ENCODE data around the gene HIVEP3. TPM values are rescaled to one million over a fixed set of nuclear protein-coding genes. Genes with fewer than 3 reads are reported as not detected.

The HIVEP3 gene
- polyA plus RNA-seq, 4 donors, result 0.67 to 3.8 (median 1.8) TPM

DNA sequence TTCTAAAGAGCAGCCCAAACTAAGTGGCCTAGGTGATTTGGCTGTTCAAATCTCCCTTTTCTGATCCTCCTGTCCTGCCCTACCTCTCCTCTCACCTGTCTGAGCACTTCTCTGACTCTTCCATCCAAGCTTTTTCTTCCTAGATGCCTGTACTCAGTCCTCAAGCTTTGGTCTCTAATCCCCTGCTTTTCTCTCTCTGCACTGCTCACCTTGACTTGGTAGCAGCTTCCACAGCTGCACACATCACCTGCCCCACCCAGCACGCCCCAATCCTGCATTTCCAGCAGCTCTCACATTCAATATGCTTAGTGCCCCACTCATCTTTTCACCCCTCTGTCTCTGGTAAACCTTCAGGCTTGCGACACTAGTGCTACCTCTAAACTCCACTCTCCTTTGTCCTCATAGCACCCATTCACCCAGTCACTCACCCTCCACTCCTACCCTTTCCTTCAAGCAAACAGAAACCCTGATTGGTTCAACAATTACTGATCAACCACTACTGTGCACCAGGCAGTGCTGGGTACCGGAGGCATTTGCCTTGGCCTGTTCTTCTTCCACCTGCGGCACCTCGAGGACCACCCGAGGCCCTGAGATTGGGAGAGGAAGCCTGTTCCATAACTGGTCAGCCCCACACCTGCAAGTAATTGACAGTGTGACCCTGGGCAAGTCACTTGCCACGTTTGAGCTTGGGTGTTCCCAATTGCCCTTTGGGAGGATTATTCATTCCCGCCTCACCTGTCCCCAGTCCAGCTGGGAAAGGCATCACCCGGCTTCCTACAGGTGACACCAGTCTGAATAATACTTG lies 298.2 kb downstream of the HIVEP3 start:
- Histone ChIP-seq H3K4me1 (ENCODE audit: control insufficient read depth in 3 of 3, insufficient read depth in 2 of 3, low read depth in 1 of 3, low read length in 2 of 3) (peaks cover 0 to 2% (median 0%) of the 10 kb centered on the region in 3 donors), H3K27ac (ENCODE audit: low read depth in 1 of 3, low read length in 2 of 3) (no peak overlapping the region), H3K9me3 (ENCODE audit: control insufficient read depth in 2 of 2, insufficient read depth in 1 of 2, low read depth in 1 of 2, low read length in 1 of 2) (no peaks in the 10 kb centered on the region), H3K27me3 (ENCODE audit: control insufficient read depth in 3 of 3, insufficient read depth in 3 of 3, low read length in 3 of 3) (peaks cover 0 to 5% (median 0%) of the 10 kb centered on the region in 3 donors), H3K36me3 (ENCODE audit: control insufficient read depth in 3 of 3, insufficient read depth in 2 of 3, low read depth in 1 of 3, low read length in 3 of 3) (no peaks in the 10 kb centered on the region), H3K4me3 (ENCODE audit: low read depth in 1 of 3, low read length in 3 of 3) (no peak overlapping the region)
- WGBS, 3 donors, result 73 to 78% (median 75%) methylated on average over 9 of the region's 9 CpGs
- no peak for FAIRE-seq
- DNase-seq, result no peak

DNA sequence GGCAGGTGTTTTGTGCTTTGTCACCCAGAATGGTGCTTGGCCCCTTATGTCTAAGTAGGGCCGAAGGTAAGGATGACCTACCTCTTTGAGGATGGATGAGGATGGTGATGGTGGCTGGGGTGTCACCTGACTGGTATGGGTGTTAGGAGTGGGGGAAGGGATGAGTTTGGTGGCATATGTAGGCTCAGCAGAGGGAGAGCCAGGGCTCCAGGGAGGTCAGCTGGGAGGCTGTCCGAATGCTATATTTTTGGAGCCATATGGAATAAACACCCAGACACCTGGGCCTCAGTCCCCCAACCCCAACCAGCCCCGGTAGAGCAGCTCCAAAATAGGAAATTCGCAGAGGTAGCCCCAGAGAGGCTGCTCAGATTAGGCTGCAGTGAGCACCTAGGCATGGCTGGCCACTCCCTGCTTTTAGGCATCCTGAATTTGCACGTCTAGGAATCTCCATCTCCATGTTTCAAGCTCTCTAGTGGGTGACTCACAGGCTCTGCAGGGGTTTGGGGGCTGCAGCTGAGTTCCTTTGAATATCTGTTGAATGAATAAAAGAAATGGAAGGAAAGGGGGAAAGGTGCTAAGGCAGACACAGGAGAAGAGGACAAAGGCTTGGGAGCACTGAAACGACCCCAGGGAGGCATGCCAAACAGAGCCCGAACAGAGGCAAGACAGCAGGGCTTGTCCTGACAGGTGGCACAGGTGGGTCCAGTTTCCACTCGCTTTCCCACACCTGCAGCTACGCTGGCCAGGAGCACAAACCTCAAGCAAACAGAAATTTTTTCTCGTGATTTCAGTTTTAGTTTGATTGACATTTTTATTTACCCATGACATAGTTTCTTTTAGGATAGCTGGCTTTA lies 299.0 kb downstream of the HIVEP3 start:
- Histone ChIP-seq H3K4me3 (ENCODE audit: low read depth in 1 of 3, low read length in 3 of 3) (no peak overlapping the region), H3K4me1 (ENCODE audit: control insufficient read depth in 3 of 3, insufficient read depth in 2 of 3, low read depth in 1 of 3, low read length in 2 of 3) (peaks cover 0 to 2% (median 0%) of the 10 kb centered on the region in 3 donors), H3K27ac (ENCODE audit: low read depth in 1 of 3, low read length in 2 of 3) (no peak overlapping the region), H3K27me3 (ENCODE audit: control insufficient read depth in 3 of 3, insufficient read depth in 3 of 3, low read length in 3 of 3) (peaks cover 0 to 5% (median 0%) of the 10 kb centered on the region in 3 donors), H3K9me3 (ENCODE audit: control insufficient read depth in 2 of 2, insufficient read depth in 1 of 2, low read depth in 1 of 2, low read length in 1 of 2) (no peaks in the 10 kb centered on the region), H3K36me3 (ENCODE audit: control insufficient read depth in 3 of 3, insufficient read depth in 2 of 3, low read depth in 1 of 3, low read length in 3 of 3) (no peaks in the 10 kb centered on the region)
- WGBS, 3 donors, result 49 to 77% (median 53%) methylated on average over 10 of the region's 10 CpGs
- FAIRE-seq (no peak), DNase-seq (no peak)

- Histone ChIP-seq H3K4me3 (ENCODE audit: low read depth in 1 of 3, low read length in 3 of 3) (no peak overlapping the region), H3K4me1 (ENCODE audit: control insufficient read depth in 3 of 3, insufficient read depth in 2 of 3, low read depth in 1 of 3, low read length in 2 of 3) (peaks cover 0 to 2% (median 0%) of the 10 kb centered on the region in 3 donors), H3K9me3 (ENCODE audit: control insufficient read depth in 2 of 2, insufficient read depth in 1 of 2, low read depth in 1 of 2, low read length in 1 of 2) (no peaks in the 10 kb centered on the region), H3K36me3 (ENCODE audit: control insufficient read depth in 3 of 3, insufficient read depth in 2 of 3, low read depth in 1 of 3, low read length in 3 of 3) (no peaks in the 10 kb centered on the region), H3K27ac (ENCODE audit: low read depth in 1 of 3, low read length in 2 of 3) (no peak overlapping the region), H3K27me3 (ENCODE audit: control insufficient read depth in 3 of 3, insufficient read depth in 3 of 3, low read length in 3 of 3) (peaks cover 0 to 5% (median 0%) of the 10 kb centered on the region in 3 donors)
- 82 to 93% (median 83%) methylated on average over 6 of the region's 6 CpGs for WGBS, 3 donors
- no peak for DNase-seq
- no peak for FAIRE-seq
These were observed 299.9 kb downstream of the HIVEP3 start for GRCh38 chr1:41618871-41619270.

GRCh38 chr1:41618066-41618825 lies 300.5 kb downstream of the HIVEP3 start:
- Histone ChIP-seq H3K4me3 (ENCODE audit: low read depth in 1 of 3, low read length in 3 of 3) (no peak overlapping the region), H3K9me3 (ENCODE audit: control insufficient read depth in 2 of 2, insufficient read depth in 1 of 2, low read depth in 1 of 2, low read length in 1 of 2) (no peaks in the 10 kb centered on the region), H3K27ac (ENCODE audit: low read depth in 1 of 3, low read length in 2 of 3) (no peak overlapping the region), H3K4me1 (ENCODE audit: control insufficient read depth in 3 of 3, insufficient read depth in 2 of 3, low read depth in 1 of 3, low read length in 2 of 3) (peaks cover 0 to 2% (median 0%) of the 10 kb centered on the region in 3 donors), H3K27me3 (ENCODE audit: control insufficient read depth in 3 of 3, insufficient read depth in 3 of 3, low read length in 3 of 3) (peaks cover 0 to 5% (median 0%) of the 10 kb centered on the region in 3 donors), H3K36me3 (ENCODE audit: control insufficient read depth in 3 of 3, insufficient read depth in 2 of 3, low read depth in 1 of 3, low read length in 3 of 3) (no peaks in the 10 kb centered on the region)
- WGBS, 3 donors, result 69 to 81% (median 73%) methylated on average over 14 of the region's 14 CpGs
- no peak for FAIRE-seq
- no peak for DNase-seq

- WGBS, 3 donors, result 72 to 79% (median 73%) methylated on average over 5 of the region's 5 CpGs
- Histone ChIP-seq H3K36me3 (ENCODE audit: control insufficient read depth in 3 of 3, insufficient read depth in 2 of 3, low read depth in 1 of 3, low read length in 3 of 3) (no peaks in the 10 kb centered on the region), H3K4me1 (ENCODE audit: control insufficient read depth in 3 of 3, insufficient read depth in 2 of 3, low read depth in 1 of 3, low read length in 2 of 3) (no peaks in the 10 kb centered on the region), H3K27ac (ENCODE audit: low read depth in 1 of 3, low read length in 2 of 3) (no peak overlapping the region), H3K9me3 (ENCODE audit: control insufficient read depth in 2 of 2, insufficient read depth in 1 of 2, low read depth in 1 of 2, low read length in 1 of 2) (no peaks in the 10 kb centered on the region), H3K27me3 (ENCODE audit: control insufficient read depth in 3 of 3, insufficient read depth in 3 of 3, low read length in 3 of 3) (no peaks in the 10 kb centered on the region), H3K4me3 (ENCODE audit: low read depth in 1 of 3, low read length in 3 of 3) (no peak overlapping the region)
- FAIRE-seq (no peak), DNase-seq (no peak)
These were observed 301.4 kb downstream of the HIVEP3 start for GRCh38 chr1:41617336-41617735.

- DNase-seq, result no peak
- H3K27ac ChIP-seq (ENCODE audit: low read depth in 1 of 3, low read length in 2 of 3), result no peak overlapping the region
- FAIRE-seq, result no peak
- no peaks in the 10 kb centered on the region for H3K27me3 ChIP-seq (ENCODE audit: control insufficient read depth in 3 of 3, insufficient read depth in 3 of 3, low read length in 3 of 3)
- H3K4me1 ChIP-seq (ENCODE audit: control insufficient read depth in 3 of 3, insufficient read depth in 2 of 3, low read depth in 1 of 3, low read length in 2 of 3), result no peaks in the 10 kb centered on the region
- 83 to 98% (median 91%) methylated on average over 2 of the region's 2 CpGs for WGBS, 3 donors
- no peaks in the 10 kb centered on the region for H3K9me3 ChIP-seq (ENCODE audit: control insufficient read depth in 2 of 2, insufficient read depth in 1 of 2, low read depth in 1 of 2, low read length in 1 of 2)
- no peak overlapping the region for H3K4me3 ChIP-seq (ENCODE audit: low read depth in 1 of 3, low read length in 3 of 3)
- H3K36me3 ChIP-seq (ENCODE audit: control insufficient read depth in 3 of 3, insufficient read depth in 2 of 3, low read depth in 1 of 3, low read length in 3 of 3), result no peaks in the 10 kb centered on the region
These were observed 302.2 kb downstream of the HIVEP3 start for GRCh38 chr1:41616563-41616962.

- no peaks in the 10 kb centered on the region for H3K27me3 ChIP-seq (ENCODE audit: control insufficient read depth in 3 of 3, insufficient read depth in 3 of 3, low read length in 3 of 3)
- FAIRE-seq, result no peak
- 76 to 92% (median 87%) methylated on average over 2 of the region's 2 CpGs for WGBS, 3 donors
These were observed 302.7 kb downstream of the HIVEP3 start for GRCh38 chr1:41615981-41616380.

DNA sequence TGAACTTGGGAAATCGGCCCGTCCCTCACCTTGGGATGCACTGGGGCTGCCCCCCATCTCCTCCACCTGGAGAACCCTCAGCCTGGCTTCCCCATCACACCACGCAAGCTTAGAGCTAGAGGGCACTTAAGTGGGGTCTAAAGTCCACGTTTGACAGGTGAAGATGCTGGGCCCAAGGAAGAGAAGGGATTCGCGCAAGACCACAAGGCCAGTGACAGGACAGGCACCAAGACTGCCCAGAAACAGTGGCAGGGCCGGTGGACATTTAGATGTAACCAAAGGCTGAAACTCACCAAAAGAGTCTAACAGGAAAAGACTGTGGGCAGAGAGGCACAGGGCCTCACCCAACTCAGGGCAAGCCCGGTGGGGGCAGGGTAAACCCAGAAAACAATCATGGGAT lies 303.4 kb downstream of the HIVEP3 start:
- no peaks in the 10 kb centered on the region for H3K4me1 ChIP-seq (ENCODE audit: control insufficient read depth in 3 of 3, insufficient read depth in 2 of 3, low read depth in 1 of 3, low read length in 2 of 3)
- 83 to 89% (median 85%) methylated on average over 8 of the region's 8 CpGs for WGBS, 3 donors
- no peak for DNase-seq

More at GRCh38 chr1:41615981-41616380, 302.7 kb downstream of the HIVEP3 start:
- Histone ChIP-seq H3K9me3 (ENCODE audit: control insufficient read depth in 2 of 2, insufficient read depth in 1 of 2, low read depth in 1 of 2, low read length in 1 of 2) (no peaks in the 10 kb centered on the region), H3K27ac (ENCODE audit: low read depth in 1 of 3, low read length in 2 of 3) (no peak overlapping the region), H3K4me3 (ENCODE audit: low read depth in 1 of 3, low read length in 3 of 3) (no peak overlapping the region), H3K36me3 (ENCODE audit: control insufficient read depth in 3 of 3, insufficient read depth in 2 of 3, low read depth in 1 of 3, low read length in 3 of 3) (no peaks in the 10 kb centered on the region), H3K4me1 (ENCODE audit: control insufficient read depth in 3 of 3, insufficient read depth in 2 of 3, low read depth in 1 of 3, low read length in 2 of 3) (no peaks in the 10 kb centered on the region)
- no peak for DNase-seq

More for the DNA sequence above, 303.4 kb downstream of the HIVEP3 start:
- no peaks in the 10 kb centered on the region for H3K36me3 ChIP-seq (ENCODE audit: control insufficient read depth in 3 of 3, insufficient read depth in 2 of 3, low read depth in 1 of 3, low read length in 3 of 3)
- no peaks in the 10 kb centered on the region for H3K9me3 ChIP-seq (ENCODE audit: control insufficient read depth in 2 of 2, insufficient read depth in 1 of 2, low read depth in 1 of 2, low read length in 1 of 2)
- H3K4me3 ChIP-seq (ENCODE audit: low read depth in 1 of 3, low read length in 3 of 3), result no peak overlapping the region
- H3K27ac ChIP-seq (ENCODE audit: low read depth in 1 of 3, low read length in 2 of 3), result no peak overlapping the region
- FAIRE-seq, result no peak
- no peaks in the 10 kb centered on the region for H3K27me3 ChIP-seq (ENCODE audit: control insufficient read depth in 3 of 3, insufficient read depth in 3 of 3, low read length in 3 of 3)

All from small intestine (tissue), 7 donors.